Pancreas (tissue), 10 donors: ENCODE data around the gene TLE5. TPM values are rescaled to one million over a fixed set of nuclear protein-coding genes. Genes with fewer than 3 reads are reported as not detected.

ENCODE experiments used
- ATAC-seq, 4 donors: fragments of 200-7000 bp; cut with Tn5 transposase; one replicate each; pipeline versions ENCODE4 v1.8.0 to v1.9.1; 2020; ENCODE audit warnings: mild to moderate bottlenecking in 4 of 4, moderate library complexity in 4 of 4
- DNase-seq, 6 donors: peaks; one replicate each; pipeline ENCODE4 v3.0.0-alpha.2; 2020
- FAIRE-seq: peaks from 2 replicates; lab custom pipeline; 2012; peaks lifted over from hg19 to GRCh38; lab: Jason Lieb, UNC
- H3K27ac ChIP-seq, 4 donors: fragments of 200-600 bp; sonication (generic); 1 replicate in 3 of 4; 2 replicates in 1 of 4; pipeline versions ENCODE4 v1.5.0 to v1.8.0; 2020
- H3K27me3 ChIP-seq, 4 donors: fragments of 200-600 bp; one replicate each; pipeline ENCODE4 v1.8.0; 2021
- H3K36me3 ChIP-seq, 3 donors: fragments of 200-600 bp; sonication (generic) in 1 of 3; one replicate each; pipeline versions ENCODE4 v1.5.0 to v1.8.0; 2020 to 2021
- H3K4me1 ChIP-seq, 3 donors: fragments of 200-600 bp; one replicate each; pipeline ENCODE4 v1.8.0; 2021
- H3K4me3 ChIP-seq, 4 donors: fragments of 200-600 bp; sonication (generic) in 2 of 4; one replicate each; pipeline versions ENCODE4 v1.5.0 to v1.8.0; 2020 to 2021
- H3K9me3 ChIP-seq, 4 donors: fragments of 200-600 bp; one replicate each; pipeline ENCODE4 v1.8.0; 2021
- CTCF ChIP-seq, 4 donors: fragments of 200-600 bp; sonication (generic) in 3 of 4; IDR thresholded peaks; one replicate each; pipeline versions ENCODE4 v1.5.0 to v1.8.0; 2021; ENCODE audit warnings: antibody characterized with exemption in 4 of 4
- WGBS, 2 donors: extraction: QIAGEN DNeasy Blood & Tissue Kit; methylation state at CpG; one replicate each; pipeline ENCODE4 v1.1.7; 2013; 5-methylcytosine and 5-hydroxymethylcytosine counted together
- intact Hi-C, 3 donors: fragments of 100-400 bp; cut with DNase I; formaldehyde crosslinking; loops; one replicate each; pipeline versions ENCODE4 v1.11.1 to v1.14.2; 2022
- polyA plus RNA-seq, 2 donors: library from polyadenylated mRNA; stranded (reverse); fragments of 200-250 nt; gene quantifications; one replicate each; pipeline ENCODE4 v1.2.3, GENCODE V29; 2013
- total RNA-seq, 6 donors: library from RNA; stranded (reverse); fragmentation: NEBNext Ultra II Directional in 4 of 6; extraction: Animal tissue kit (Norgen Biotek cat#: 25700) in 4 of 6; gene quantifications; one replicate each; pipeline versions ENCODE4 v1.2.1 to v1.2.4, GENCODE V29; 2021 to 2023
- donor health status: healthy with polysubstance abuse.
- donor health status: DM: no; HTN: no; CAD: no; lungs with moderate emphysema.
- donor health status: DM: no; HTN: no; CAD: no.
- donor health status: control.
- donor health status: control.
- donor health status: Bipolar disorder and iron deficiency.
- donor health status: DM: yes; HTN: yes; CAD: no.
- donor health status: DM: no; HTN: no; CAD: no.
- donor health status: DM: no; HTN: no; CAD: no.
- donor health status: DM: yes; HTN: yes; CAD: no.

Gene TLE5
- total and polyA plus RNA-seq, 8 donors = 165 to 573 (median 229) TPM

- intact Hi-C loops = loop anchor here in 1 of 3 donors (10.0 kb wide), 1 partner anchor 140 kb away; no protein-coding TSS in a partner anchor
Observed at GRCh38 chr19:3104708-3104983, 42.4 kb upstream of the TLE5 start.

GRCh38 chr19:3102239-3103140 lies 40.2 kb upstream of the TLE5 start:
- no peak overlapping the region for H3K27ac ChIP-seq
- no peaks in the 10 kb centered on the region for H3K9me3 ChIP-seq
- H3K4me3 ChIP-seq = no peak overlapping the region
- intact Hi-C loops = loop anchor here in 1 of 3 donors (10.0 kb wide), 1 partner anchor 138 kb away; no protein-coding TSS in a partner anchor
- no peaks in the 10 kb centered on the region for H3K27me3 ChIP-seq
- DNase-seq (peak in 1 of 6 donors; percentile 73), ATAC-seq (no peak), FAIRE-seq (no peak)
- H3K4me1 ChIP-seq = peaks cover 12 to 27% (median 23%) of the 10 kb centered on the region in 3 donors
- 85 to 88% methylated on average over 34 of the region's 34 CpGs for WGBS, 2 donors
- TF ChIP-seq CTCF (IDR thresholded peaks at IDR 0.05) = no peak
- H3K36me3 ChIP-seq = no peaks in the 10 kb centered on the region

More at GRCh38 chr19:3104708-3104983, 42.4 kb upstream of the TLE5 start:
- Histone ChIP-seq H3K27me3 (no peaks in the 10 kb centered on the region), H3K9me3 (no peaks in the 10 kb centered on the region), H3K4me3 (no peak overlapping the region), H3K4me1 (peaks cover 3 to 9% (median 6%) of the 10 kb centered on the region in 3 donors), H3K36me3 (no peaks in the 10 kb centered on the region), H3K27ac (no peak overlapping the region)
- ATAC-seq (no peak), FAIRE-seq (no peak), DNase-seq (peak in 1 of 6 donors; percentile 53)
- 60 to 63% methylated on average over 10 of the region's 10 CpGs for WGBS, 2 donors
- TF ChIP-seq CTCF (IDR thresholded peaks at IDR 0.05) = no peak

GRCh38 chr19:3100747-3101730 lies 38.7 kb upstream of the TLE5 start:
- intact Hi-C loops = loop anchor here in 1 of 3 donors (10.0 kb wide), 1 partner anchor 136 kb away; no protein-coding TSS in a partner anchor
- DNase-seq (peak in 1 of 6 donors; percentile 68), FAIRE-seq (no peak), ATAC-seq (no peak)
- Histone ChIP-seq H3K9me3 (no peaks in the 10 kb centered on the region), H3K36me3 (no peaks in the 10 kb centered on the region), H3K4me1 (peaks cover 26 to 41% (median 35%) of the 10 kb centered on the region in 3 donors), H3K27ac (no peak overlapping the region), H3K4me3 (no peak overlapping the region), H3K27me3 (no peaks in the 10 kb centered on the region)
- no peak for TF ChIP-seq CTCF (IDR thresholded peaks at IDR 0.05)
- 72 to 74% methylated on average over 34 of the region's 34 CpGs for WGBS, 2 donors

- TF ChIP-seq CTCF (IDR thresholded peaks at IDR 0.05) = no peak
- Histone ChIP-seq H3K9me3 (no peaks in the 10 kb centered on the region), H3K36me3 (no peaks in the 10 kb centered on the region), H3K4me3 (no peak overlapping the region), H3K4me1 (peaks cover 28 to 45% (median 35%) of the 10 kb centered on the region in 3 donors), H3K27me3 (no peaks in the 10 kb centered on the region), H3K27ac (no peak overlapping the region)
- WGBS, 2 donors = 77 to 80% methylated on average over 14 of the region's 14 CpGs
- FAIRE-seq = no peak
- ATAC-seq = no peak
- DNase-seq = peak in 1 of 6 donors; percentile 51
- intact Hi-C loops = loop anchor here in 1 of 3 donors (10.0 kb wide), 1 partner anchor 136 kb away; no protein-coding TSS in a partner anchor
Observed at GRCh38 chr19:3100331-3100730, 38.0 kb upstream of the TLE5 start.
